GM19455 (cell line): ENCODE data around the gene RNU6-9.

Experiments
- ATAC-seq: cut with Tn5 transposase; IDR thresholded peaks from one replicate; pipeline ENCODE4 v1.9.1; 2021; ENCODE audit not compliant: unreplicated experiment

Gene RNU6-9

GRCh38 chr19:931860-932647 lies 38.8 kb downstream of the RNU6-9 start:
- no peak for ATAC-seq

- no peak for ATAC-seq
Measured at GRCh38 chr19:932648-933552, 39.6 kb downstream of the RNU6-9 start.

GRCh38 chr19:933553-933882 lies 40.2 kb downstream of the RNU6-9 start:
- no peak for ATAC-seq

GRCh38 chr19:934197-934840 lies 41.0 kb downstream of the RNU6-9 start:
- no peak for ATAC-seq

GRCh38 chr19:934865-935479 lies 41.7 kb downstream of the RNU6-9 start:
- no peak for ATAC-seq

- no peak for ATAC-seq
Measured at GRCh38 chr19:936175-936546, 42.9 kb downstream of the RNU6-9 start.

GRCh38 chr19:937259-937694 lies 44.0 kb downstream of the RNU6-9 start:
- no peak for ATAC-seq

GRCh38 chr19:938233-938923 lies 45.1 kb downstream of the RNU6-9 start:
- no peak for ATAC-seq

- ATAC-seq = no peak
Measured at GRCh38 chr19:939439-939838, 46.2 kb downstream of the RNU6-9 start.

- ATAC-seq = no peak
Measured at GRCh38 chr19:939922-940321, 46.6 kb downstream of the RNU6-9 start.

GRCh38 chr19:940591-941291 lies 47.5 kb downstream of the RNU6-9 start:
- ATAC-seq = no peak

- ATAC-seq = no peak
Measured at GRCh38 chr19:941292-942132, 48.2 kb downstream of the RNU6-9 start.

- no peak for ATAC-seq
Measured at GRCh38 chr19:942133-942645, 48.9 kb downstream of the RNU6-9 start.
